GM12878 (cell line): ENCODE data around the gene CALR. TPM values are rescaled to one million over a fixed set of nuclear protein-coding genes. Genes with fewer than 3 reads are reported as not detected.

Source experiments
- ATAC-seq: fragments of 200-7000 bp; cut with Tn5 transposase; 3 replicates; pipeline ENCODE4 v1.9.1; 2020; ENCODE audit warnings: mild to moderate bottlenecking, moderate library complexity
- BruUV-seq: library from RNA; stranded (reverse); fragments of 400-500 nt; replicated peaks from 2 replicates; lab custom pipeline; 2021; lab: Mats Ljungman, UMichigan
- CTCF ChIA-PET: fragments of 300-600 bp; sonication (Branson Sonifier 250); formaldehyde crosslinking; extraction: SDS; loops from one replicate; lab custom pipeline; 2021; ENCODE audit warnings: inconsistent platforms; lab: Yijun Ruan, JAX
- POLR2A ChIA-PET: fragments of 350-600 bp; formaldehyde crosslinking; extraction: SDS; loops from one replicate; lab custom pipeline; 2021; ENCODE audit warnings: inconsistent platforms; lab: Charles Lee
- RAD21 ChIA-PET: fragments of 300-600 bp; sonication (Branson Sonifier 250); formaldehyde crosslinking; loops from one replicate; lab custom pipeline; 2023; ENCODE audit warnings: antibody characterized with exemption; ENCODE audit not compliant: unreplicated experiment; lab: Charles Lee
- SMC1A ChIA-PET: fragments of 300-600 bp; sonication (Branson Sonifier 250); formaldehyde crosslinking; loops from one replicate; lab custom pipeline; 2023; ENCODE audit not compliant: unreplicated experiment, uncharacterized antibody; lab: Charles Lee
- DNase-seq: peaks from one replicate; pipeline ENCODE4 v3.0.0-alpha.2; 2011; ENCODE audit warnings: low read depth, low spot score
- FAIRE-seq: peaks from 3 replicates; lab custom pipeline; 2011; peaks lifted over from hg19 to GRCh38; lab: Jason Lieb, UNC
- H2AFZ ChIP-seq: 2 replicates; pipeline ENCODE4 v1.6.0; 2011; ENCODE audit warnings: low read depth, low read length, control low read depth; ENCODE audit not compliant: control insufficient read depth
- H3K27ac ChIP-seq: 2 replicates; pipeline ENCODE4 v1.5.1; 2011; ENCODE audit warnings: control low read depth; ENCODE audit not compliant: control insufficient read depth, insufficient read depth
- H3K27me3 ChIP-seq, 2 experiments: replicated peaks in 1 of 2; 2 replicates each; pipeline versions ENCODE4 v1.6.0 to v1.6.1; 2011; ENCODE audit warnings: low read length in 1 of 2; ENCODE audit not compliant: control insufficient read depth in 2 of 2, insufficient read depth in 2 of 2
- H3K36me3 ChIP-seq, 2 experiments: 2 replicates each; pipeline ENCODE4 v1.5.1; 2011; ENCODE audit warnings: low read length in 1 of 2; ENCODE audit not compliant: control insufficient read depth in 2 of 2, insufficient read depth in 2 of 2
- H3K4me1 ChIP-seq: 2 replicates; pipeline ENCODE4 v1.6.1; 2011; ENCODE audit warnings: mild to moderate bottlenecking, low read length, moderate library complexity, mixed read lengths; ENCODE audit not compliant: control insufficient read depth, insufficient read depth
- H3K4me2 ChIP-seq: 2 replicates; pipeline ENCODE4 v1.6.0; 2011; ENCODE audit warnings: control low read depth; ENCODE audit not compliant: control insufficient read depth, insufficient read depth
- H3K4me3 ChIP-seq: fragments of 200-600 bp; sonication (generic); 2 replicates; pipeline ENCODE4 v1.5.1; 2016
- H3K79me2 ChIP-seq: 2 replicates; pipeline ENCODE4 v1.6.0; 2011; ENCODE audit warnings: low read length; ENCODE audit not compliant: control insufficient read depth, insufficient read depth
- H3K9ac ChIP-seq: 2 replicates; pipeline ENCODE4 v1.8.0; 2011; ENCODE audit warnings: low read length, control low read depth, mixed read lengths; ENCODE audit not compliant: control insufficient read depth, insufficient read depth
- H3K9me3 ChIP-seq: replicated peaks from 3 replicates; pipeline ENCODE4 v1.5.1; 2011; ENCODE audit warnings: mild to moderate bottlenecking, low read length; ENCODE audit not compliant: control insufficient read depth, insufficient read depth
- H4K20me1 ChIP-seq: 2 replicates; pipeline ENCODE4 v1.6.0; 2011; ENCODE audit not compliant: control insufficient read depth, insufficient read depth
- BHLHE40 ChIP-seq, 2 experiments: fragments of 450-650 bp in 1 of 2; IDR thresholded peaks; 2 replicates each; pipeline ENCODE4 v1.6.1; 2011 to 2017; ENCODE audit warnings: low read depth in 2 of 2, borderline replicate concordance in 1 of 2, improper control_type of control experiment in 1 of 2, low read length in 1 of 2, mild to moderate bottlenecking in 1 of 2
- HDGF ChIP-seq: fragments of 450-650 bp; IDR thresholded peaks from 2 replicates; pipeline ENCODE4 v1.6.1; 2016; ENCODE audit warnings: antibody characterized with exemption
- MLLT1 ChIP-seq: fragments of 450-650 bp; IDR thresholded peaks from 2 replicates; pipeline ENCODE4 v1.6.1; 2016; ENCODE audit warnings: mild to moderate bottlenecking
- SREBF2 ChIP-seq: IDR thresholded peaks from 2 replicates; pipeline ENCODE4 v1.6.1; 2012; ENCODE audit warnings: mild to moderate bottlenecking, low read length
- WGBS: methylation state at CpG from one replicate; pipeline ENCODE4 v1.1.6; 2016; ENCODE audit warnings: low lambda C conversion rate; ENCODE audit not compliant: insufficient replicate concordance, insufficient coverage; ENCODE audit errors: missing lambda C conversion rate; 5-methylcytosine and 5-hydroxymethylcytosine counted together
- in situ Hi-C: fragments of 300-500 bp; cut with MboI; formaldehyde crosslinking; loops from 9 replicates; pipeline ENCODE4 v1.14.3; 2018; ENCODE audit warnings: mixed read lengths
- intact Hi-C: fragments of 100-400 bp; cut with micrococcal nuclease; formaldehyde crosslinking; loops from one replicate; pipeline ENCODE4 v1.14.2; 2022; ENCODE audit not compliant: unreplicated experiment
- polyA plus RNA-seq, 11 experiments: library from polyadenylated mRNA; depleted of rRNA in 4 of 11; unstranded in 6 of 11; stranded (reverse) in 5 of 11; fragments of >200 nt; fragmentation: Nextera tagmentation in 4 of 11; fragmentation: Illumina TruSeq in 1 of 11; extraction: Ambion mirVana in 4 of 11; extraction: Trizol in 1 of 11; gene quantifications; 1 replicate in 1 of 11; 2 replicates in 10 of 11; pipeline versions ENCODE4 v1.2.1 to v1.2.3, GENCODE V29; 2011 to 2016; ENCODE audit warnings: inconsistent platforms in 2 of 11, missing spikeins in 2 of 11, low read depth in 1 of 11
- total RNA-seq, 4 experiments: library from RNA; depleted of rRNA in 3 of 4; stranded (reverse); fragments of >200 nt in 3 of 4; fragmentation: Illumina TruSeq in 1 of 4; extraction: Trizol in 1 of 4; gene quantifications; 2 replicates each; pipeline versions ENCODE4 v1.2.1 to v1.2.3, GENCODE V29; 2013 to 2021

CALR gene
- total and polyA plus RNA-seq, 10 of the 15 experiments (the other 5 are each of a cell fraction or from before 2014, with no cell fraction given): 202 to 1,451 (median 749) TPM

GRCh38 chr19:12984143-12984627, 45.8 kb downstream of the CALR start:
- H3K36me3 ChIP-seq: no peaks in the 10 kb centered on the region
- no peak overlapping the region for H3K4me2 ChIP-seq
- no peaks in the 10 kb centered on the region for H4K20me1 ChIP-seq
- BruUV-seq: no TSS peak
- POLR2A ChIA-PET: no interaction called here
- H3K4me1 ChIP-seq: no peaks in the 10 kb centered on the region; the same call in 1 of the 2 replicates
- CTCF ChIA-PET: interaction anchor here (0.7 to 13.5 kb wide), 8 partner anchors 19 to 110 kb away, joined by 3 to 247 read pairs (median 10); no protein-coding TSS in a partner anchor
- in situ Hi-C loops (no loop called here), intact Hi-C loops (no loop called here)
- H2AFZ ChIP-seq: no peak overlapping the region
- H3K4me3 ChIP-seq: no peak overlapping the region
- SMC1A ChIA-PET: interaction anchor here (2.7 kb wide), 1 partner anchor 77 kb away, joined by 12 read pairs; no protein-coding TSS in a partner anchor
- H3K27me3 ChIP-seq: peaks cover 0 to 3% of the 10 kb centered on the region in 2 experiments; a peak in 1 of 4 replicates
- FAIRE-seq (peak; percentile 18), DNase-seq (no peak), ATAC-seq (no peak)
- H3K79me2 ChIP-seq: no peaks in the 10 kb centered on the region
- 2% methylated on average over 3 of the region's 3 CpGs for WGBS
- H3K27ac ChIP-seq: no peak overlapping the region
- peak; percentile 50; the same call in 1 of the 2 replicates for TF ChIP-seq MLLT1
- TF ChIP-seq HDGF: peak; percentile 41; the same call in 1 of the 2 replicates
- 0 out of 4 replicates have a peak, but pooled peaks of 1 of the 2 experiments have one; percentile 13 for TF ChIP-seq BHLHE40 (IDR thresholded peaks at IDR 0.05; ENCODE audit: borderline replicate concordance in 1 of 2, low read depth in 2 of 2, low read length in 1 of 2)
- TF ChIP-seq SREBF2: no peak
- TF ChIP-seq, all 136 proteins: peak for 3
- H3K9ac ChIP-seq: no peak overlapping the region
- RAD21 ChIA-PET: interaction anchor here (2.6 kb wide), 1 partner anchor 76 kb away, joined by 19 read pairs; no protein-coding TSS in a partner anchor
- H3K9me3 ChIP-seq: no peaks in the 10 kb centered on the region
